Measurements from ENCODE around the gene SGIP1.

- TF ChIP-seq POLR2A (IDR thresholded peaks at IDR 0.05) (no peak), EP300 (IDR thresholded peaks at IDR 0.05) (no peak)
Measured at GRCh38 chr1:66542314-66542713, 8.4 kb downstream of the SGIP1 start.
